ENCODE results near the gene UFSP1.

GRCh38 chr7:100929808-100930174, 40.3 kb upstream of the UFSP1 start:
- TF ChIP-seq CTCF (IDR thresholded peaks at IDR 0.05) (no peak), PRDM15 (CRISPR knock-in tag; IDR thresholded peaks at IDR 0.05) (no peak), USF2 (CRISPR knock-in tag; IDR thresholded peaks at IDR 0.05) (no peak)
